GM21825 (cell line): ENCODE measurements around the gene COL5A1.

Experiments used
- ATAC-seq: cut with Tn5 transposase; IDR thresholded peaks from one replicate; pipeline ENCODE4 v1.9.1; 2021; ENCODE audit warnings: mild to moderate bottlenecking, moderate library complexity; ENCODE audit not compliant: unreplicated experiment

Gene COL5A1

DNA sequence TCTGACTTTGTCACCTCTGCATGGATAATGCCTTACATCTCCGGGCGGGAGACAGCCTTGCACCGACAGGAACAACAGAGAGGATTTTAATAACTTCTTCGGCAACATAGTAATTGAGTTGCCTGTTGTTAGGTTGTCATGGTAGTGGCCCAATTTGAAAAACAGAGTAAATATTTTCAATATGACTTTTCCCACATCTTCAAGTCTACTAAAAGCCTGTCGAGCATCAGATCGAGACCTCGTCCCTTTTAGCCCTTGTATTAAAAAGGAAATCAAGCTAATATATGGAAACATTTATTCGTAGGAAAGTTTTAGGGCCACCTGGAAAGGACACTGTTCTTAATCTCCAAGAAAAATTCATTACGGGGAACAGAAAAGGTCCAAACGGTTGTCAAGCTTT is 168.2 kb downstream of the COL5A1 start:
- no peak for ATAC-seq

DNA sequence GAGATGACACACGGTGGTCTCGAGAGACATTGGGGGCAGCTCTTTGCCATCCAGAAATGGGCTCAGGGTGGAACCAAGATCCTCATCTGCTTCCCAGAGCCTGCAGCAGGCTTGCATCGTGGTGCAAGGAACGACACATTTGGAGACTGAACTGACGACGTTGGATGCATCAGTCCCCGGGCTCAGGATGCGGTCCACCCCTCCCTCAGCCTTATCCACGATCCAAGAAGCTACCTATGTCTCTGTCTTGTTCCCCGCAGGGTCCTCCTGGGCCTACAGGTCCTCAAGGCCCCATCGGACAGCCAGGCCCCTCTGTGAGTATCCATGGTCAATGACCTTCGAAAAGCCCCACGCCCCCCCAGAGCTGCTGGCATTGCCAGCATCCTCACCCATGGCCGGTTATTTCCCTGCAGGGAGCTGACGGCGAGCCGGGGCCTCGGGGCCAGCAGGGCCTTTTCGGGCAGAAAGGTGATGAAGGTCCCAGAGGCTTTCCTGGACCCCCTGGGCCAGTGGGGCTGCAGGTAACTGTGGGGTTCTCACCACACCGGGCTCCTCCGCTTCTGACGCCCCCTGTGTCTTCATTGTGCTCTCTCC is 169.6 kb downstream of the COL5A1 start:
- ATAC-seq, result no peak

DNA sequence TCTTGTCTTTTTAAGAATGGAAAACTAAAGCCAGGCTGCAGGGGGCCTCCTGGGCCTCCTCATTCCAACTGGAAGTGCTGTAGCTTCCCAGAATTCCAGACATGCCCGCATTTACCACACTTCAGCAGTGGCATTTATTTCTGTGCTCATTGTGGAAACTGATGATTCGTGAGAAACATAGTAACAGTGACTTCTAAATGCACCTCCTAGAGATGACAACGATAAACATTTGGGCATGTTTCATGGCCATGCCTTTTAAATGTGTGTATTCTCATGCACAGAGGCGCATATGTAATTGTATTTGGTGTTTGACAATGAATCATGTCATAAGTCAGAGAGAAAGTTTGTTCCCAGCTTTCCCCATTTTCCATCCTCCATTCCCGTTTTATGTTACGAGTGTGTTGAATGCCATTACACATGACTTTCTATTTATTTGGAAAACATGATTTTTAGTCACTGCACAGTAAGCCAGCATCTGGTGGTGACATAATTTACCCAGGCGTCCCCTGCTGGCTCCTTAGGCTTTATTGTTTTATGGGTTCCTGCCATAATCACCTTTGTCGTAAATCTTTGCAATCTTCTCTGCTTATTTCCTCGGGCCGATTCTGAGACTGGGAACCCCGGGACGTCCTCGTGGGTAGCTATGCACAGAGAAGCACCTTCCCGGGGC is 170.2 kb downstream of the COL5A1 start:
- ATAC-seq, result no peak

DNA sequence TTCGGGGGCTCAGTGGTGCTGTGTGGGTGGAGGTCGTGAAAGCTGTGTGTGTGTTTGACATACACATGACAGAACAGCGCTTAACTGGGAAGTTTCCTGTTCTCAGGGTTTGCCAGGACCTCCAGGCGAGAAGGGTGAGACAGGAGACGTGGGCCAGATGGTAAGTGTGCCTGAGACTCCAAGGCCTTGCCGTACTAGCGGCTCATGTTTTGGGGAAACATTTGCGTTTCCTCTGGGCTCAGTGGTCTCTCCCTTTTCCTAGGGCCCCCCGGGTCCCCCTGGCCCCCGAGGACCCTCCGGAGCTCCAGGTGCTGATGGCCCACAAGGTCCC is 170.7 kb downstream of the COL5A1 start:
- no peak for ATAC-seq

DNA sequence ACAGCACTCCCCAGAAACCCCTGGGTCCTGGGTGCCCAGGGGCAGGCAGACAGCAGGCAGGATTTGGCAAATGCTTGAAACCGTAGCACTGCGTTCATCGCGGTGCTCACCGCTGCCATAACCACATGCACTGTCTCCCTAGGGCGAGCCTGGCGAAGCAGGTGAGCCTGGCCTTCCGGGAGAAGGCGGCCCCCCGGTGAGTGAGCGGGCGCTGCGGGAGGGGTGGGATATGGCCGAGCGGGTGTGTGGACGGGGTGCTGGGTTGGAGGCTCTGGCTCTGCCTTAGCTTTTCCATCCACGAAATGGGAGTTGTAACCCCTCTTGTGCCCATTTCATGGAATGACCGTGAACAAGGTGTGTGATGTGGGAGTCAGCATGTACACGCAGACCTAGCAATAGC is 172.2 kb downstream of the COL5A1 start:
- no peak for ATAC-seq

DNA sequence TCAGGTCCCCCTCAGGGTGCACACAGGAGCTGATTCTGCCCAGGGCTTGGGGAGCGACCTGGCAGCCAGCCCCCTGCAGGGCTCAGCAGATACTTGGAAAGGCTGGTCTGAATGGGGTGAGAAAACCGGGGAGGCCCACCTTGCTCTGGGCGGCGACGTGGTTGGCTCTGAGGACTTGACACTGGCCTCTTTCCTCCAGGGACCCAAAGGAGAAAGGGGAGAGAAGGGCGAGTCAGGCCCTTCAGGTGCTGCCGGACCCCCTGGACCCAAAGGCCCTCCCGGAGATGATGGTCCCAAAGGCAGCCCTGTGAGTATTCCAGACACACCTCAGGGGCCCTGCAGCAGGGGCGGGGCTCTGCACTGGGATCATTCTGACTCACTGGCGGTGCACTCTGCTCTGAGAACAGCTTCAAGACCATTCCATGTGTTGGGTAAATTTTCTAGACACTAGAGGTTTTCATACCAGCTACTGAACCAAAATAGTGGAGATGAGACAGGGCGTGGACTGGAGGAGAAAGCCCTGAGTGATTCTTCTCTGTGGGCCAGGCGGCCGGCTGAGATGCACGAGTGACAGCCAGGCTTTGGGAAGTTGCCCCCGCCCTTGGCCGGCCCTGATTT is 173.1 kb downstream of the COL5A1 start:
- no peak for ATAC-seq

DNA sequence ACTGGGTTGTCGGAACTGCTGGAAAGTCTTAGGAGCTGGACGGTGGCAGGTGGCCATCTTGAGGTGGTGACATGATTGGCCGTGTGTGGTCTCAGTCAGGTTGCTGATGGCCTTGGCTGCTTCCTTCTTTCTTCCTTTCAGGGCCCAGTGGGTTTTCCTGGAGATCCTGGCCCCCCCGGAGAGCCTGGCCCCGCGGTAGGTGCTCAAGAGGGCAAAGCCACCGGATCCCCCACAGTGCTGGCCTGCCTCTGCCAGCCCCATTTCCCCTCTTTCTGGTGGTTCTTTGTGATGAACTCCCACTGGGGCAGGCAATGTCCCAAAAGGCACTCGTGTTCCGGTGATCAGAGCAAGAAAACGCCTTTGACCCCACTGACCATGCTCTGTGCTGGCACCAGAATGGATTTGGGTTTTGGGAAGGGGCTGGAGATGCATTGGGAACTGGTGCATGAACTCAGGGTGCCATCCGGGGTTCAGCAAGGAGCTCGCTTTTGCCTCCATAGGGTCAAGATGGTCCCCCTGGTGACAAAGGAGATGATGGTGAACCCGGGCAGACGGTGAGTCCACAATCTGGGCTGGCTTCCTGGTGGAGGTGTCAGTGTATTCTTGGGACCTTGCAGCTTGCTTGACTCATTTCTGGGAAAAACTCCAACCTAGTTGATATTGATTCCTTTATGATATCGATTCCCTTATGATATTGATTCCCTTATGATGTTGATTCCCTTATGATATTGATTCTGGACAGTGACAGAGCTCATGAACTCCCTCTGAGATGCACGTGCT is 174.0 kb downstream of the COL5A1 start:
- ATAC-seq, result no peak

DNA sequence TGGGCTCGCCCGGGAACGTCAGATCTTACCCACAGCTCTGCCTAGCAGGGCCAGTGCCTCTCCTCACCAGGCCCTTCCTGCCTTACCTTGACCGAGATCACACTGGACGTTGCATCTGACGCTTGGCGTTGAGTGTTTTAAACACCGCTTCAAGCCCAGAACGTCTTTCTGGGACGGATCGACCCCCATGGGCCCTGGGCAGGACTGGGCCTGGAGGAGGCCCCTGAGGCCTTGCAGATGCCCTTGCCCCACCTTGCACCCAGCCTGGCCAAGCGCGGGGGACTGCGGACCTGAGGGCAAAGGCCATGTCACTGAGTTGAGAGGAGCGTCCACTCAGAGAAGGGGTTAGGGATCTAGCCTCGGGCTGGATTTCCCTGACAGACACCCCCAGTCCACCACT is 174.7 kb downstream of the COL5A1 start:
- no peak for ATAC-seq

DNA sequence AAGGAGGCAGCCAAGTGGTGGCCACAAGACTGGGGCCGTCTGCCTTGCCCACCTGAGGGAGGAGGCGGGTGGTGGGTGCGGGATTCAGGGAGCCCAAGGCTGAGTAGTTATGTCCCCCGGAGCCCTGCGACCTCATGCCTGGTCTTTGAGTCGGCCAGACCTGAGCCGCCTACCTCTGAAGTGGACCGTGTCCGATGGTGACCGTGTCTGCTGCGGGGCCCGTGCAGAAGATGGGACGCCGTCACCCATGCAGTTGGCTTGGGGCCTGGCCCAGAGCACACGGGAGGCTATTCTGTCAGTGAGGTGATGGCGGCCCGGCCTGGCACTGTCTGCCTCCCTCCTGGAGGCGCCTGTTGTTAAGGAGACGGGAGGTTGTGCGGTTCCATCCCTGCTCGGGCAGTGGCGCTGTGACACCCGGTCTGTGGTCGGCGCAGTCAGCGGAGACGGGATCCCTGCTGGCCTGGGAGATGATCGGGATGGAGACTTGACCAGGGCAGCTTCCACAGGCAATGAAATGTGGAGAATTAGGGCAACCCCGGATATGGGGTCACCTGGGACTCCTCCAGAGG is 176.5 kb downstream of the COL5A1 start:
- ATAC-seq, result no peak

DNA sequence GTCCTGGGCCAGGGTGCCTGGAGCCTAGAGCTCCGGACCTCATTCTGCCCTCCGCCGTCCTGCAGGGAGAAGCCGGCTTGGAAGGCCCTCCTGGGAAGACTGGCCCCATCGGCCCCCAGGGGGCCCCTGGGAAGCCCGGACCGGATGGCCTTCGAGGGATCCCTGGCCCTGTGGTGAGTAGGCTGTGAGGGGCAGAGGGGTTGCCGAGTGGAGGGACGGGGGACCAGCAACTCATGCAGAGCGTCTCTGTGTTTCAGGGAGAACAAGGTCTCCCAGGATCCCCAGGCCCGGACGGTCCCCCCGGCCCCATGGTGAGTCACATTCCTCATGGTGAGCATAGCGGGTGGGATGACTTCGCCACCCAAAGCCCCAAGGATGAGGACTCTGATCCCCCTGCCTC is 177.0 kb downstream of the COL5A1 start:
- no peak for ATAC-seq

DNA sequence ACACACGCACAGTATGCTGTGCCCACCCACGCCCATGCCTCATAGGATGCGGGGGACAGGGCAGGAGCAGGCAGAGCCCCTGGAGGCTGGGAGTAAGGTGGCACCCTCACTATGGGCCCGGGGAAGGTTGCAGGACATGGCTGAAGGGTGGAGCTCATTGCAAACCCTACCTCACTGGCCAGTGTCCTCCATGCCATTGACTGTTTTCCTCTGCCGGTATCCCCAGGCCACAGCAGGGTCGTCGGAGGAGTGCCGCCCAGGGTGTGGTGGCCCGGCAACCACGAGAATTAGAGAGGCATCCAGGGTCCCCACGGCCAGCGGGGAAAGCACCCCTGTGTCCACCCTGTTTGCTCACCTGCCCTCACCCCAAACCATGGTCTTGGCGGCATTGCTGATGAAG is 179.3 kb downstream of the COL5A1 start:
- ATAC-seq, result no peak

DNA sequence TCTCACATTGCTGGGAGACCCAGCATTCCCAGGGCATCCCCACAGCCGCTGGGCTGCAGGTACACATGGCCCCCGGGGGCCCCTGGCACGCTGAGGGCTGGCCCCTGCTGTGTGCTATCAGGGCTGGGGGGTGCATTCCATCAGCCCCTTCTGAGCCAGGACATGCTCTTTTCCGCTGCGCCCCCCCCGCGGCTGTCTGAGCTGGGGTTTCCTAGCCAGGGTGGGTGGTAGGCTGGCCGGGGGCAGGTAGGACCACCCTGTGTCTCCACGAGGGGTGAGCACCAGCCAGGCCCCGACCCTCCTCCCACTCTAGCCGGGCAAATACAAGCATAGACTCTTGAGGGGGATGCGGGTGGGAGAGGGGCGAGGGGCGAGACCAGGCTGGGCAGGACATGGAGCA is 180.9 kb downstream of the COL5A1 start:
- no peak for ATAC-seq

DNA sequence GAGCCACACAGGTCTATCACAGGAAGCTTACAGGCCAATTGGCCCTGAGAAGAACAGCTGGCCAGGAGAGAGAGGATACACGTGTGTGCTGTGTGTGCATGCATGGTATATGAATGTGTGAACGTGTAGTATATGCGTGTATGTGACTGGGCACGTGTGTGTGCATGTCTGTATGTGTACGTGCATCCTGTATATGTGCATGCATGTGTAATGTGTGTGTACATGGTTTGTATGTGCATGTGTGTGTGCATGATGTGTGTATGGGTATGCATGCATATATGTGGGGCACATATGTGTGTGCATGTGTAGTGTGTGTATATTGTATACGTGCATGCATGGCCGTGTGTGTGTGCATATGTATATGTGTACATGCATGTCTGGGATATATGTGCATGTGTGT is 182.0 kb downstream of the COL5A1 start:
- ATAC-seq, result no peak

DNA sequence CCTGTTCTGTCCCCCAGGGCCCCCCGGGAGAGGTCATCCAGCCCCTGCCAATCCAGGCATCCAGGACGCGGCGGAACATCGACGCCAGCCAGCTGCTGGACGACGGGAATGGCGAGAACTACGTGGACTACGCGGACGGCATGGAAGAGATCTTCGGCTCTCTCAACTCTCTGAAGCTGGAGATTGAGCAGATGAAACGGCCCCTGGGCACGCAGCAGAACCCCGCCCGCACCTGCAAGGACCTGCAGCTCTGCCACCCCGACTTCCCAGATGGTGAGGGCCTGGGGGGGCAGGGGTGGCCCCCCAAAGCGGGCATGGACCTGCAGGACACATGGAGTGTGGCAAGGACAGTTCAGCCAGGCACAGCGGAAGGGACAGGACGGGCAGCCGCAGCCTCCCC is 183.0 kb downstream of the COL5A1 start:
- ATAC-seq, result no peak

DNA sequence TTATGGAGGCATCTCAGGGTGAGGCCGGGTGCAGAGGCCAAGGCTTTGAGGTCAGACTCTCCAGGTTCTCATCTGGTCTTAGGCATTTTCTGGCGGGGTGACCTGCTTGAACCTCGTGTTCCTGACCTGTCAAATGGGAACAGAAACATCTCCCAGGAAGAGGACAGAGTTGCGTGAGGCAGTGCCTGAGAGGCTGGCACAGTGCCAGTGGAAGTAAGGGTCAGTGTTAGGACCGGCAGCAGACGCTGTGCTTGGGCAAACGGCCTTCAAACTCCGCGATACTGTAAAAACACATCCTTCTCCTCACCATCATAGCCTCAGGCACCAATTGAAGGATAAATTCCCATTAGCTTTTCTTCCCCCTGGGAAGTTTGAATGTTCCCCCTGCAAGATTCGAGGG is 183.4 kb downstream of the COL5A1 start:
- ATAC-seq, result no peak

DNA sequence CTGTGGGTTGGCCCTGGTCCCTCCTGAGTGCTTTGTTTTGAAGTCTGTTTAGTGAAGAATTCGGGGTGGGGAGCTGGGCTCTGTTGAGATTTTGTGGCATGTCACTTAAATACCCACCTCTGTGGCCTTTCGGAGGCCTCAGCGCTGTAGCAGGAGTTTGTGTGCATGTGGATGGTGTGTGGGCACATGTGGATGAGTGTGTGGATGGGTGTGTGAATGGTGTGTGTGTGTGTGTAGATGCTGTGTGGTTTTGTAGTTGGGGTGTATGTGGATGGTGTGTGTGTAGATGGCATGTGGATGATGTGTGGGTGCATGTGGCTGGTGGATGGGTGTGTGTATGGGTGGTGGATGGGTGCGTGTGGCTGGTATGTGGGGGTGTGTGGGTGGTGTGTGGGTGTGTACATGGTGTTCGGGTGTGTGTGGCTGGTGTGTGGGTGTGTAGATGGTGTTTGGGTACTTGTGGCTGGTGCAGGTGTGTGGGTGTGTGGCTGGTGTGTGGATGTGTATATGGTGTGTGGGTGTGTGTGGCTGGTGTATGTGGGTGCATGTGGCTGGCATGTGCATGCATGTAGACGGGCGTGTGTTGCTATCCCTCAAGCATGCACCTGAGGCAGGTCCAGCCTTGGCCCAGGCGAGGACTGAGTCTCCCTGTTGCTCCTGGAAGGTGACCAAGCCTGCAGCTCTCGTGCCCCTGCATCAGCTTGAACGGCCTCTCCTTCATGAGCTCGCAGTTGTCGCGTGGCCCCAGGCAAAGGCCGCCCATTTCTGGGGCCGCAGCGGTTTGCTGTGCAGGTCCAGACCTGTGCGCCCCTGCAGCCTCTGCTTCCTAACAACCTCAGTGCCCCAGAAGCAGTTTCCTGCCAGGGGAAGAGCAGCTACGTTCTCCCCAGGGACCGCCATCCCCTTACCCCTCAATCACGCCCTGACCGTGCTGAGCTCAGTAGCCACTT is 185.0 kb downstream of the COL5A1 start:
- no peak for ATAC-seq

DNA sequence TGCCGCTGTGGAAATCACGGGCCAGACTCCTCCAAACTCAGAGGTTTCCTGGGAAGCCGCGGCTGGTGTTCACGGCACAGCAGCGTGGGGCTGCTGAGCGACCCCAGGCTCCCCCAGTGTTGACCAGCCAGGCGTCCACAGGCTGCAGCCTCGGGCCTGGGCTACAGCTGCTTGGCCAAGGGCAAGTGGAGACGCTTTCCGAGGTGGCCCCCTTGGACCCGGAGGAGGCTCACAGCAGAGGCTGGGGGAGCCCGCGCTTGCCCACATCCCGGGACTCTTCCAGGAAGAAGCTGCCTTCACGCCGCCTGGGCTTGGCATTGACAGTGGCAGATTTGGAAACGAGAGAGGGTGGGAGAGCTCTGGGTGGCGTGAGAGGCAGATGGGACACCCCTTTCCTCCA is 186.0 kb downstream of the COL5A1 start:
- no peak for ATAC-seq

DNA sequence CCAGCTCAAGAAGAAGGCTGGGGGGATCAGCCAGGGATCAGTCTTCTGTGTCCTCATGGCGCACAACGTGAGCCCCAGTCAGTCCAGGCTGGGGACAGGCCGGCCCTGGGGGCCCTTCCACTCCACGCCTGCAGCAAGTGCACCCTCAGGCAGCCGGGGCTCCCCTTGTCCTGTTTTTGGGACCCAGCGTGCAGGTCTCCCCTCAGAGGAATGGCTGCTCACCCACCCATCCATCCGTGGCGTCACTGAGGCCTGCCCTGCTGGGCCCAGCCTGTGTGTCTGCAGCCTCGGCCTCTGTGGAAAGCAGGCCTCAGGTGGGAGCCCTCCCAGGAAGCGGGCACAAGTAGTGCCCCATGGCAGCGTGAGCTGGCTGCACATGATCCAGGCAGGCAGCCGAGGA is 186.4 kb downstream of the COL5A1 start:
- no peak for ATAC-seq

DNA sequence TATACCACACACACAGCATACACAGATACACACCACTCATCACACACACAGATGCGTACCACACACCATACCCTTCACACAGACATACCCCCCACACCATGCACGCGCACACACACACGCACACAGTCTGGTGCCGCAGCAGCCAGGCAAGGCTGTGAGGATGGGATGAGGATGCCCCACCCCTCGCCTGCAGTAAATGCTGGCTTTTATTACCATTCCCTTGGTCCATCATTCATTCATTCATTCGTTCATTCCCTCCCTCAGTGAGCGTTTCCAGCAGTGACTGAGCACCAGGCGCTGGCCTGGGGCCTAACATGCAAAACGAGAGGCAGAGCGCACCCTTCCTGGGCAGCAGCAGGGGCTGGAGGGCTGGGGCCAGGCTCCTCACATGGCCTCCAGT is 187.3 kb downstream of the COL5A1 start:
- ATAC-seq, result no peak

DNA sequence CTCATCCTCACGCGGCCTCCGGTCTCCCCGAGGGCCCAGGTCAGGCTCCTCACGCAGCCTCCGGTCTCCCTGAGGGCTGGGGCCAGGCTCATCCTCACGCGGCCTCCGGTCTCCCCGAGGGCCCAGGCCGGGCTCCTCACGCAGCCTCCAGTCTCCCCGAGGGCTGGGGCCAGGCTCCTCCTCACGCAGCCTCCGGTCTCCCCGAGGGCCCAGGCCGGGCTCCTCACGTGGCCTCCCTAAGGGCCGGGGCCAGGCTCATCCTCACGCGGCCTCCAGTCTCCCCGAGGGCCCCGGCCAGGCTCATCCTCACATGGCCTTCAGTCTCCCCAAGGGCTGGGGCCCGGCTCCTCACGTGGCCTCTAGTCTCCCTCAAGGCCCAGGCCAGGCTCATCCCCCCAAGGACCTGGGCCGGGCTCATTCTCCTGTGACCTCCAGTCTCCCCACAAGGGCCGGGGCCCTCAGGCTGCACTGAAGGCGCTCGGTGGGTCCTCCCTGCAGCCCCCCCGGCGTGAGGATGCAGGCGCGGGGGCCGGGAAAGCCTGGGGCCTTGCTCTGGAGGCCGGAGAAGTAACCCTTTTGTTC is 187.8 kb downstream of the COL5A1 start:
- ATAC-seq, result no peak
